COLO668 (cell line): ENCODE data around the gene BBS12.
"Not testable (repeated sequence)": the region's sequence is repeated elsewhere in the genome, so short reads cannot be mapped to it uniquely, and the experiment has no call there.

Experiments used
- DNase-seq: peaks from one replicate; lab custom pipeline; 2025; ENCODE audit not compliant: unreplicated experiment; lab: John Stamatoyannopoulos, UW

BBS12 gene

DNA sequence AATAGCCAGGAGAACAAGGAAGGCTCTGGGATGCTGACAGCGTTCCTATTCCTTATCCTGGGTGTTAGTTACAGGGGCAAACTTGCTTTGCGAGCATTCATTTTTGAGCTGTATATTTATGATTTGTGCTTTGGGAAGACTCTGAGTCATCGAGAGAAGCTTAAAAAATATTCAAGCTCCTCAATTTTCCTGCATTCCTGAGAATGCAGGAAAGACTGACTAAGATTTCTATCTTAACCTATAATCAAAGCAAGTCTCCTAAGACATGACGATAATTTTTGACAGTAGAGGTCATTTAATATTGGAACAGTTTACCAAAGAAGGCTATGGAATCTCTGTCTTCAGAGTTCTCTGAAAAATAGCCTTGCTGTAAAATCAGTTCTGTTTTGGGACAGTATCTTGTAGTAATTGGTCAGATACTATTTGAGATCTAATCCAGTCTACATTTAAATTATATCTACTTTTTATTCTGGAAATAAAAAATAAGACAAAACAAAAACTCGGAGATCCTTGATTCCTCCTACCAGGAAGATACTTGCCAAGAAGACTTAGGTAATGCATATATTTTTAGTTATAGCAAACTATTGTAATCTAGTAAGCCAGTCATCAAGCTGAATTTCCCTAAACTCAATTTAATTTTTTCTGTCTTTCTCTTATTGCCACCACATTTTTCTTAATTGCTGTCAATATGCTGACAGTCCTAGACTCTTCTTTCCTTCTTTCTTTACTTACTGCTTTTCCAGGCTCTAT, 31.7 kb downstream of the BBS12 start:
- no peak for DNase-seq

DNA sequence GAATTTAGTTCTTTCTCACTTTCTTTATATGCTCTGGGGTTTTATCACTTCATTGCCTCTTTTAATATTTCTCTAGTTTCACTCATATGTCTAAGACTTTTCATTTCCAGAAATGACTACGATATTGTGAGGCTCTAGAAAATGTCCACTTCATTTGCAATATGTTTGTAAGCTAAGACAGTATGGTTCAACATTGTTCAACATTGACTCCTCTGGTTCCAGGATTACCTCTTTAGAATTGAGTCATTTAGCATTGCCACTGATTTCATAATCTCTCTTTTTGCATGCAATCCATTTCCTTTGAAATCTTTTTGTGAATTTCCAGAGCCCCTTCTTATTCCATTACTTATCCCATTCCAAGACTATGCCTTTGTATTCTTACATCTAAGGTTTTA, 32.3 kb downstream of the BBS12 start:
- DNase-seq = no peak

DNA sequence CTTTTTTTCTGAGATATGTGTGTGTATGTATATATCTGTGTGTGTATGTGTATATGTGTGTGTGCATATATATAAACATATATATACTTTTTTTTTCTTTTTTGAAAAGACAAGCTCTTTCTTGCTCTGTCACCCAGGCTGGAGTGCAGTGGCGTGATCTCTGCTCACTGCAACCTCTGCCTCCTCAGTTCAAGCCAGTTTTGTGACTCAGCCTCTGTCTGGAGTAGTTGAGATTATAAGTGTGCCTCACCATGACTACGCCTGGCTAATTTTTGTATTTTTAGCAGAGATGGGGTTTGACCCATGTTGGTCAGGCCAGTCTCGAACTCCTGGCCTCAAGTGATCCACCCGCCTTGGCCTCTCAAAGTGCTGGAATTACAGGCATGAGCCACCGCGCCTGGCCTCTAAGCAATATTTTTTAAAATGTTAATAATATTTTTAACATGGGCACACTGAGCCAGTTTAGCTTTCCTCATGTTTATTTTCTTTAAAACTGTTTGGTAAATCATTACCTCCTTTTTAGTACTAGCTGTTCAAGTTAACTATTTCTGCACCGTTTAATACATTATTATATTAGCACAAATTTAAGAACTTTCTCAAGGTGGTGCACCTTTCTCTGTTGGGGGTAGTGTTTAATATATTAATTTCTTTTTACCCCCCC, 33.3 kb downstream of the BBS12 start:
- no peak for DNase-seq

DNA sequence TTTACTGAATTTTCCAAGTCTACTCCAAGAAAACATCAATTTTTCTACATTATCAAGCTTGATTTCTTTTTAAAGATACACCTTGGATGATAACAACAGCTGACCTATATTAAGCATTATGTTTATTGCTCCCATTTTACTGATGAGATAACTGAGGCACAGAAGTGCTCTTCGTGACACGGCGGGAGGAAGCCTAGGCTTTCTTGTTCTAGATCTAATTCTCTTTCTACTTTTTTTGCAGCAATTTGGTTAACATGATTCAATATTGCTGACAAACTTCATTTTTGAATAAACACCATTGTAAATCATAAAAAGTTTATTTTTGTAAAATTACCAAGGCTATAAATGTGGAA, 33.8 kb downstream of the BBS12 start:
- no peak for DNase-seq

DNA sequence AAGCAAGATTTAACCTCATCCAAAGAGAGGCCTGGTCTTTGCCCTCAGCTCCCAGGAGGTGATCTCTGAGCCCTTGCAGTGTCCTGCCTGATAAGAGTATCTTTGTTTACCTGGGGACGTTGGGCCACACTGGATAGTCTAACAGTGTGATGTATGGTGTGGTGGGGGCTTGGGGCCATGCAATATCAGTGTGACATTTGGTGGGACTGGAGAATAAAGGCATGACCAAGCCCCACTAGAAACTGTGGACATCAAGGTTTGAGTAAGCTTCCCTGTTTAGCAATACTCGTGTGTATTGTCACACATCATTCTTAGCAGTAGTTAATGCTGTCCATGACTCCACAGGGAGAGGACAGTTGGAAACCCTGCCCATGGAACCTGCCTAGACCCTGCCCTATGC, 34.4 kb downstream of the BBS12 start:
- DNase-seq = no peak

DNA sequence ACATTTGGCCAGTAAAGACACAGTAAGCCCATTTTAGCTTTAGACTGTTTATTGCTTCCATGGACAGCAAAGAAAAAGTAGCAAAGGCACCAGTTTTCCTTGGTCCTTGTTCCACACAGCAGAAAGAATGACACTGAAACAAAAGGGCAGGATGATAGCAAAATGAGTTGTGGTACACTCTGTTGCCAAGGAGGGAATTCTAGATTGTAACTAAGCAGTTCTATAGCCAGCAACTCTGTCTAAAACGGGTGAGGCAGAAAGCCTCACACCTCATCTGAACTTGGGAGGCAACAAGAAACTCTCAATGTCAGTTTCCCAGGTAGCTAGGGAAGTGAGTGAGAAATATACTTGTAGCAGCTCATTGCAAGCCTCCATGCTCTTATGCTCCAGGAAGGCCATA, 39.2 kb downstream of the BBS12 start:
- no peak for DNase-seq

DNA sequence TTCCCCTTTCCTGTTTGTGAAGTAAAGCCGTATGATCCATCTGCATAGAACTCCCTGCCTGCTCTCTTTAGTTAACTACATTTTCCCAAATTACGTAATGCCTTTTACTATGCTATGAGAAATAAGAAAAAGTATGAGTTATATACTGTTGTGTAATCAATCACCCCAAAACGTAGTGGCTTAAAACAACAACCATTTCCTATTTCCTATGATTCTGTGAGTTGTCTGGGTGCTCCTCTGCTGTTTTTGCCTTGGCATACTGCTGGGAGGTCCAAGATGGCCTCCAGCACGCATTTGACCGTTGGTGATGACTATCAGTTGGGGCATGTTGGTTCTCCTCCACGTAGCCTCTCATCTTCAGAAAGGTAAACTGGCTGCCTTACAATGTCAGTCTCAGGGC, 39.8 kb downstream of the BBS12 start:
- no peak for DNase-seq

DNA sequence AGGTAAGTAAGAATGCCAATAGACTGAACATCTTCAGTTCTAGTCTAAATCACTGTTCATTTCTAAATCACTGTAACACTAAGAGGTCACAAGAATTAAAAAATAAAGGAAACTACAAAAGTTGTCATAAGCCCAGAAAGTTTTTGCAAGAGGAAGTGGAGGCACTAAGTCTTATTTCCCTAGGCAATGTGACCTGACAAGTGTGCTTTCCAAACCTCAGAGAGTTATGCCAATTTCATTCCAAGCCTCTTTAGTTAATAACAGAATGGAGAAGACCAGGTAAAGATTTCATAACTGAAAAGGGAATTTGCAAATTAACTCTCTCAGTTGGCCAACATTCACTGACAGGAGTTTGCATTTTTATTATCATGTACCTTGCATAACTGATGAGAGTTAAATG, 40.5 kb downstream of the BBS12 start:
- no peak for DNase-seq

DNA sequence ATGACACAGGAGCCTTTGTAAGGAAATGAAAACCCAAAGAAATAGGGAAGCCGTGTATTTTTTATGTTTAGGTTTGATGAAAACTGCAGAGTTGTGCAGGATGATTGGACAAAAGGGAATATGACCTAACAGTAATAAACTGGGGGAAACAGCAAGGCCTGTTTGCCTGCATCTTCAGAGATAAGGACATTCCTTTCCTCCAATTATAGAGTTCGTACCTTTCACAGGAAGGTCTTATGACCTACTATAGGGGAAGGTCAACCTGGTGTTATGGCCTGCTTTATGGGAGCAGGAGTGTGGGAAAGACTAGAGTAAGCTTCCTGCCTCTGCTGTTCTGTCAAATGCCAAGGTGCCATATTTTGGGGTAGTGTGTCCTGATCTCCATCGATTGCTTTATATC, 42.5 kb downstream of the BBS12 start:
- no peak for DNase-seq

DNA sequence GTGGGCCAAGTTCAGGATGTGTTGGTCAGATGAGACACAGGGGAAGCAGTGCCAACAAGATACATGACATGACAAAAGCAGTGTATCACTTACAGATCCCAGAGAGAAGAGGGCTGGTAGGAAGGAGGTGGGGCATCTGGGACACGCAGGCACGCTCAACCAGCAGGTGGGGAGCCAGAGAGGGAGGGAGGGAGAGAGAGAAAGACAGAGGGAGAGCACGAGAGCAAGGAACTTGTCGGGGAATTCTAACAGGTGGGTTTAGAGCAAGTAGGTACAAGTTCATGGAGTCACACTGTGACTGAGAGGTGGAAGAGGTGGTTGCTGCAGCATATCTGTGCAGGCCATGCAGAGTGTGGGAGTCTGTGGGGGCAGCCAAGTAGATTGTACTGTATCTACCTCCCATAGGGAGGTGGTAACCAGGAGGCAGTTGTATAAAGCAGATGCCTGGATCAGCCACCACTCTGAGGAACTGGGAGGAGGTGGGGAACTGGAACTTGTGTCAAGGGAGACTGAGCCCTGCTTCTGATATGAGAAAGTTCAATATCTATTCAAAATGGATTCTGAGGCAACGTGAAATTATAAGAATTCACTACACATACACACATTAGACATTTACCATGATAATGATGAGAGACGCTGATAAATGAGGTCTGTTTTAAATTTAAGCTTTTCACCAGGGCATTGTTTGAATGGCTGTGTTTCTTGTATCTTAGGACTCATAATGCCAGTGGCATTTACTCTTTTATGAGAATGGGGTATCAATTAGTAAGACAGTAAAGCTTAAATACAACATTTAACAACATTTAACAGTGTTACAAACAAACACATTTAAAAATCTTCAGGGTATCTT, 43.7 kb downstream of the BBS12 start:
- no peak for DNase-seq

DNA sequence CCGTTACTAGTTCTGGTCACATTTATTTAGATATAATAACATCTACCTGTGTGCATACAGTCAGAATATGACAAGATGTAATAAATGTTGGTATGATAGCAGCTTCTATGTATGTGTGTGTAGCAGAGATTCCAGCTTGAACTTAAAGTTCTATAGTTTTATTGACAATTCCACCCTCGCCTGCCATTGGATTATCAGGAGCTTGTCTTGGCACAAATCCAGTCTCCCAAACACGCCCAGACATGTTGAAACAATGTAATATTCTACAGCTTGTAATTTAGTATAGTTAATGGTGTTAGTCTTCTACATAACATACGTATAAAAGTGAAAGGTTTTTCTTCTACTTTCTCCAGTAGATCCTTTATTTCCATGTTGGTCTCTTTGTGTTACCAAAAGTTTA, 44.4 kb downstream of the BBS12 start:
- peak; percentile 3 for DNase-seq

DNA sequence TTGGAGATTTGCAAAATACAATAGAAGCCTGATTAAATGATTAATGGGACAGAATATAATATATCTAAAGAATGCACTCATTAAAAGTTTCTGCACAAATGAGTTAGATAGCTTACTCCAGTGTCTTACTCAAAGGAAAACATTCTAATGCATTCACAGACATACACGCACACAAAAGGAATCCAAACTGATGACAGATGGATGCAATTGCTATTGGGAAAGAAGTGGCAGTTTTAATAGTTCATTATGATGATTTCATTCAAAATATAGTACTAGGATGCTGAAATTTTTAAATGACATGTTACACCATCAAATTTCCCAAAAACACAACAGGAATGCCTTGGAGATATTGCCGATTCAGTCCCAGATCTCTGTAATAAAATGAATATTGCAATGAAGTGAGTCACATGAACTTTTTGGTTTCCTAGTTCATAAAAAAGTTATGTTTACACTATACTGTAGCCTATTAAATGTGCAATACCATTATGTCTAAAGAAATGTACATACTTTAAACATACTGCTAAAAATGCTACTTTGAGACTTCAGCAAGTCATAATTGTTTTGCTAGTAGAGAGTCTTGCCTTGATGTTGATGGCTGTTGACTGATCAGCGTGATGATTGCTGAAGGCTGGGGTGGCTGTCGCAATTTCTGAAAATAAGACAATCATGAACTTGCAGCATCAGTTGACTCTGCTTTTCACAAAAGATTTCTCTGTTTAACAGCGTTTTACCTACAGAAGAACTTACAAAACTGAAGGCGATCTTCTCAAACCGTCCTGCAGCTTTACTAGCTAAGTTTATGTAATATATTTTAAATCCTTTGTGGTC, 45.6 kb downstream of the BBS12 start:
- no peak for DNase-seq

DNA sequence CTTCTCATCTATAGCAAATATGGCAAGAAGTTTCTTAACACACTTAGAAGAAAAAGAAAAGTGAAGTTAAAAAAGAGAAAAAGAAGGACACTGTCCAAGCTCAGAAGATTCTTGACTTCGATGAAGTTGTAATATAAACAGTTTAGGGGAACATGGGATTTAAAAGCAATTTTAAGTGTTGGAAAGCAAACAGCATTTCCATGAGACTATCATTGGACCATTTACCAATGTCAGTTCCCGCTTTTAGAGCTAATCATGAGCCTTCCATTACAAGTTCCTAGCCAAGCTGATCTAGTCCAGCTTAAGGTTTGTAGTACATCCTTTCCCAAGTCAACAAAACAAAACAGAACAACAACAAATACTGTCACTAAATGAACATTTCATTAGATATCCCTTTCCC, 49.0 kb downstream of the BBS12 start:
- no peak for DNase-seq

DNA sequence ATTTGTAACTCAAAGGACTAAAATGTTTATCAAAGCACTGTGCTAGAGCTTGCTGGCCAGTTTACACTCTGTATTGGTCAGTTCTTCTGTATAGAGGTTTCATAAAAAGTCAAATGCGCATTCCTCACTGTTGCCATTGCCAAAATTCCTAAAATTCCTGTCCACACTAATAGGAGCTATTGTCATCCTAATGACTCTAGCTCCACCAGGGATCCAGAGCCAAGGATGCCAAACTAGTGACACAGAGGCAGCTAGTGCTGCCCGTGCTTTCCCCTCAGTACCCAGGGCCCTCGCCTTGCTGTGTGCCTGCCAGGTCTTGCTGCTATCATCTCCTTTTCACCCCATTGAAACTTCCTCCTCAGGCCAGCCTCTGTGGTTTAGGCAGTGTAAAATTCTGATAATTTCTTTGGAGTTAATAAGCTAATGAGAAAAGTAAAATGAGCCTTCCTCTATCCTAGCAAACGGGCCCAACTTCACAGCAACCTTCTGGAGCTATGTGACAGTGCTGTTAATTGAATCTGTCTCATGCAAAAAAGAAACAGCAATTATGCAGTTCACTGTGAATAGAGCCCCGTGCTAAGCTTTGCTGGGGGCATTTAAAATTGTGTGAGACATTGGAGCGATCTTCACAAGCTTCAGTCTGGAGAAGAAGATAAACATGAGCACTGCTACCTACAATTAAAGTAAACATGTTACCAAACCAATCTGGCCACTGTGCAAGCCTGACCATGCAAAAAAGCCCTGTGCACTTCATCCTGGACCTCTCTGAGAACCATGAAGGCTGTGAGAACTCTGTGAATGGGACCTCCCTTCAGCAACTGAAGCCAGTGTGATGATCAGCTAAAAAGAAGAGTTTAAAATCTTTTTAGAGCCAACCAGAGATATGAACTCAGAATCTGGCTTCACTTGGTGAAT, 51.1 kb downstream of the BBS12 start:
- no peak for DNase-seq

DNA sequence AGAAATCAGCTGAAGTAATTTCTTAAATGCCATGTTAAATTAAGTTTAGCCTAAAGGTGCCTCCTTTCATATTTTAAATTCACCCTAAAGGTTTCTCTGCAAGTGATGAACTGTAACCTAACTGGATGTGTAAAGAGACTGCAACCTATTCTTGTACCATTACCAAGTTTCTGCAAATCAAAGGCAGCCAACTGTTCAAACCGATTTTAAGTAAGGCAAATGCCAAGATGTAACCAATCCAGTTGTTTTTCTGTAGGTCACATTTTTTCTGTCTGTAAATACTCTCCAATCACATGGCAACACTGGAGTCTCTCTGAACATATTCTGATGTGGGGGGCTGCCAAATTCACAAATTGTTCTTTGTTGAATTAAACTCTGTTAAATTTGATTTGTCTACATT, 51.8 kb downstream of the BBS12 start:
- no peak for DNase-seq

DNA sequence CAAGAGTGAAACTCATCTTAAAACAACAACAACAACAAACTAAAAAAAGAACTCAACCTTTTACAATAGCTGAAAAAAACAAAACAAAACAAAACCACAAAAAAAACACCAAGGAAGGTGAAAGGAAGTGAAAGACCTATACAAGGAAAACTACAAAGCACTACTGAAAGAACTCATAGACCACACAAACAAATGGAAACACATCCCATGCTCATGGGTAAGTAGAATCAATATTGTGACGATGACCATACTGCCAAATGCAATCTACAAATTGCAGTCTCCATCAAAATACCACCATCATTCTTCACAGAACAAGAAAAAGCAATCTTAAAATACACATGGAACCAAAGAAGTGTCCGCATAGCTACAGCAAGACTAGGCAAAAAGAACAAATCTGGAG, 52.6 kb downstream of the BBS12 start:
- DNase-seq = no peak

DNA sequence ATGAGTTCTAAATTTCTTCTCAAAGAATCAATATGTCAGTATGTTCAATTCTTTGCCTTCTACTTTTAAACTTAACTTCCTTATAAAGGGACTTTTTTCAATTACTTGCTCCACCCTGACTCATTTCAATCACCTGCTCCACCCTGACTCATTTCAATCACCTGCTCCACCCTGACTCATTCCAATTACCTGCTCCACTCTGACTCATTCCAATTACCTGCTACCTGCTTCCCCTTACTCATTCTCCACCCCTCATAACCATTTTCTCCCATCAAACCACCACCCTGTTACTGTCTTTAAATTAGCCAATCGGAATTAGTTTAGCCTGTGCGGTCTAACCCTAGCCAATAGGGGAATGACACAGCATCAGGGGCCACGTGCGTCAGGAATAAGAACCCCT, 53.8 kb downstream of the BBS12 start:
- DNase-seq = not testable (repeated sequence)

DNA sequence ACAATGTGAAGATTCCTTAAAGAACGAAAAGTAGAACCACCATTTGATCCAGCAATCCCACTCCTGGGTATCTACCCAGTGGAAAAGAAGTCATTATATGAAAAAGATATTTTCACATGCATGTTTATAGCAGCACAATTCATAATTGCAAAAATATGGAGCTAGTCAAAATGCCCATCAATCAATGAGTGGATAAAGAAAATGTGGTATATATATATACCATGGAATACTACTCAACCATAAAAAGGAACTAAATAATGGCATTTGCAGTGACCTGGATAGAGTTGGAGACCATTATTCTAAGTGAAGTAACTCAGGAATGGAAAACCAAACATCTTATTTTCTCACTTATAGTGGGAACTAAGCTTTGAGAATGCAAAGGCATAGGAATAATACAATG, 54.4 kb downstream of the BBS12 start:
- not testable (repeated sequence) for DNase-seq

DNA sequence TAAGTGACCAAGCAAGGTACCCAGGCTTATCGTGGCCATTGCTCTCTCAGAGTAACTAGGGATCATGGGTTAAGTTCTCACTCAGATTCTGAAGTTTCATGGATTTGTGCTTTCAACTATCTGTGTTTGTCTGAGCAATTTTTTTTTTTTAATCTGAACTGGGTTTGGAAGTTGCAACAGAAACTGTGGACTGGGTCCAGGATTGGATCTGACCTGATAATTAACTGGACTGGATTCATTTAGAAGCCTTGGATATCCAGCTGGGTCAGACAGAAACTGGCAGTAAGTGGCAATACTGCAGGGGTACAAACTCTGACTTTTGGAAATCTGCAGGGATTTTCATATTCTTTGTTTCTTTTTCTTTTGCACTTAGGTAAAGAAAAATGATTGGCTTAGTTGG, 55.4 kb downstream of the BBS12 start:
- DNase-seq = no peak

DNA sequence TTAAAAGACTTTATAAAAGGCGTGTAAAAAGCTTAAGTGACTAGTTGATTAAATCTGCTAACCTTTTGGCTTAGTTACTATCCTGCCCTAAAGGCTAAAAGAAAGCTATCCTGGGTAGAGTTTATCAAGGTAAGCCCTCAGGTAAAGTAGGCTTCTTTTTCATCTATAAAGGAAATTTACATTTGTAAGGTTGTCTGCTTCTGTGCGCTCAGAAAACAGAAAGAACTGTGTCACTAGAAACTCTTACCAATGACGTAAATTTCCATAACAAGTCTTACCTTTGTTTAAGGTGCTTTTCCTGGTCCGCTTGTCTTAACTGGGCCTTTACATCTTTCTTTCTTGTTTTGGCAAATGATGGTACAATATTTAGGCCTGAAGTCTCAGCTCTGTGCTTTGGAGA, 56.4 kb downstream of the BBS12 start:
- DNase-seq = no peak
